HCT116 (cell line): ENCODE data around the gene ZNF254.

Source experiments
- EZH2 ChIP-seq: fragments of 200-600 bp; sonication (generic); IDR thresholded peaks from 2 replicates; pipeline ENCODE4 v1.6.1; 2017; ENCODE audit warnings: antibody characterized with exemption, mixed run types
- MAX ChIP-seq: IDR thresholded peaks from 2 replicates; pipeline ENCODE4 v1.6.1; 2012
- POLR2A ChIP-seq: IDR thresholded peaks from 2 replicates; pipeline ENCODE4 v1.7.0; 2011; ENCODE audit warnings: borderline replicate concordance; ENCODE audit not compliant: insufficient read depth, insufficient read length; ENCODE audit errors: extremely low read depth
- POLR2AphosphoS5 ChIP-seq: IDR thresholded peaks from 2 replicates; pipeline ENCODE4 v1.6.1; 2011; ENCODE audit warnings: mild to moderate bottlenecking, low read depth, low read length, moderate library complexity

GRCh38 chr19:24073807-24074206 lies 13.2 kb upstream of the ZNF254 start:
- no peak for TF ChIP-seq MAX
- no peak for TF ChIP-seq POLR2A
- no peak for TF ChIP-seq EZH2
- TF ChIP-seq POLR2AphosphoS5 = no peak
